IPS-15b (cell line): ENCODE data around the gene ZBTB7C.

ENCODE experiments used
- H3K27me3 ChIP-seq: one replicate; pipeline ENCODE4 v1.6.1; 2013; ENCODE audit warnings: low read length; ENCODE audit not compliant: control insufficient read depth, insufficient read depth
- H3K36me3 ChIP-seq: one replicate; pipeline ENCODE4 v1.6.1; 2013; ENCODE audit warnings: low read length; ENCODE audit not compliant: control insufficient read depth, insufficient read depth
- H3K4me1 ChIP-seq: one replicate; pipeline ENCODE4 v1.6.1; 2013; ENCODE audit warnings: mild to moderate bottlenecking, low read length; ENCODE audit not compliant: control insufficient read depth, insufficient read depth
- H3K4me3 ChIP-seq: one replicate; pipeline ENCODE4 v1.5.1; 2013; ENCODE audit warnings: low read depth, low read length
- H3K9ac ChIP-seq: one replicate; pipeline ENCODE4 v1.6.1; 2013; ENCODE audit warnings: low read depth, mild to moderate bottlenecking, low read length
- H3K9me3 ChIP-seq: one replicate; pipeline ENCODE4 v1.6.1; 2013; ENCODE audit warnings: mild to moderate bottlenecking, low read length; ENCODE audit not compliant: control insufficient read depth, insufficient read depth

The ZBTB7C gene

DNA sequence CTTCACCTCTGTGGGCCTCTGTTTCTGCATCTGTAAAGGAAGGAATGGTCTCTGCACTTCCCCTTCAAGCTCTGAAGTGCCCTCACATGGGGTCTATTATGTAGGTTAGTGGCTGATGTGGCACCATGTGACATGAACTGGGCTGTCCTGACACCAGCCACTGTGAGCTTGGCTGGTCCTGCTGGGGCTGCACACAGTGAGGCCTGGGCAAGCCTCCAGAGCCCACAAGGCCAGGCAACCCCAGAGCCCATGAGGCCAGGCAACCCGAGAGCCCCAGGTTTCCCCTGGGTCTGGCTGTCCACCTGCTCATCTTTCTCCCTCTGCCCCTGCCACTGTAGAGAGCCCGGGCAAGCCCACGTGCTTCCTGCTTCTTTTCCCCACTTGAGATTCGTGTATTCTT, 328.6 kb downstream of the ZBTB7C start:
- Histone ChIP-seq H3K36me3 (no peaks in the 10 kb centered on the region), H3K27me3 (no peaks in the 10 kb centered on the region), H3K9ac (no peak overlapping the region), H3K4me1 (peaks cover 4% of the 10 kb centered on the region), H3K9me3 (no peaks in the 10 kb centered on the region), H3K4me3 (no peak overlapping the region)

DNA sequence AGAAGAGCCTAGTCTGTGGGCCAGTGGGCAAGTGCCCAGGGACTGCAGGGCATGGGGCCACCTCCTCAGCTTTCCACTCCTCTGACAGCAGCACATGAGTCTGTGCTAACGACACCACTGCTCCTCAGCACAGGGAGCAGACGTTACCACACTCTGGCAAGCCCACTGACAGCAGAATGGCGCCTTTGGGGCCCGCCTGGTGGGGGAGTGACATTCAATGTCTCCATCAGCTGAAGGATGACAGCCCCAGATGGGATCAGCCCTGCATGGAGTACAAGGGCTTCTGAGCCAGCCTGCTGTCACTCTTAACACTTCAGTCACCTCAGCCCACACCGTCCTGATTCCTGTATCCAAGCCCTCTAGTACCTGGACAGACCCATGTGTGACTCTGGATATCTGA, 329.3 kb downstream of the ZBTB7C start:
- no peak overlapping the region for H3K9ac ChIP-seq
- no peaks in the 10 kb centered on the region for H3K9me3 ChIP-seq
- H3K36me3 ChIP-seq, result no peaks in the 10 kb centered on the region
- H3K4me1 ChIP-seq, result peaks cover 8% of the 10 kb centered on the region
- H3K27me3 ChIP-seq, result peaks cover 3% of the 10 kb centered on the region
- no peak overlapping the region for H3K4me3 ChIP-seq

DNA sequence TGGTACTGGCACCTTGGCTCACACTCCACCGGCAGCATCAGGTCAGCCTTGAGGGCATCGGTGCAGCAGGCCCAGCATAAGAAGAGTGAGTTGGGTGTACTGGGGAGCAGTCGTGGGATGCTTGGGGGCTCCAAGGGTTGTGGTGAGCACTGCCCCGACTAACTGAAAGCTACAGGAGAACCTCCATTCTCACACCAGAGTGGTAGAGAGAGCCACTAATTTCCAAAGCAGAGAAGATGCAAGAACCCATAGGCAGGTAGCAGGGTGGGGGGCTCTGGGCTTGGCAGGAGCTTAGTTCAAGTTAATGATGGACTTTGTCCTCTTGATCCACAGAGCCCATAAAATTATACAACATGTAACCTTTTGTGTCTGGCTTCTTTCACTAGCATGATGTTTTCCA, 330.7 kb downstream of the ZBTB7C start:
- Histone ChIP-seq H3K4me3 (no peak overlapping the region), H3K27me3 (peaks cover 3% of the 10 kb centered on the region), H3K9ac (no peak overlapping the region), H3K9me3 (no peaks in the 10 kb centered on the region), H3K4me1 (peaks cover 8% of the 10 kb centered on the region), H3K36me3 (no peaks in the 10 kb centered on the region)

DNA sequence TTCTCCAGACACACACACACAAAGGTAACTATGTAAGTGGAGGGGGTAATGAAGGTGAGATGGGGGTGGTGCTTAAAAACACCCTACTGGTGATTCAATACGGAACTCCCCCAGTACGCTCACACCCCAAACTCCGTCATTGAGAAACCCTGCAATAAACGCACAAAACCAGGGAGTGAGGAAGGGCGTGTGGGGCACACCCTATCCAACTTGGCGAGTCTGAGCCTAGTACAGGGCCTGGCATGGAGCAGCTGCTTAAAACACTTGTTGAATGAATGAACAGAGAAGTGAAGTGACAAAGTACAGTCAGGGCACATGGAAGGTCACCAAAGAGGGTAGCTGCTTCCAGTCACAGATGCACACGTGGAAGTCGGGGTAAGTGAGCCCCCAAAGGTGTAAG, 331.9 kb downstream of the ZBTB7C start:
- Histone ChIP-seq H3K9ac (no peak overlapping the region), H3K4me3 (no peak overlapping the region), H3K27me3 (peaks cover 3% of the 10 kb centered on the region), H3K36me3 (no peaks in the 10 kb centered on the region), H3K9me3 (no peaks in the 10 kb centered on the region), H3K4me1 (peaks cover 8% of the 10 kb centered on the region)

DNA sequence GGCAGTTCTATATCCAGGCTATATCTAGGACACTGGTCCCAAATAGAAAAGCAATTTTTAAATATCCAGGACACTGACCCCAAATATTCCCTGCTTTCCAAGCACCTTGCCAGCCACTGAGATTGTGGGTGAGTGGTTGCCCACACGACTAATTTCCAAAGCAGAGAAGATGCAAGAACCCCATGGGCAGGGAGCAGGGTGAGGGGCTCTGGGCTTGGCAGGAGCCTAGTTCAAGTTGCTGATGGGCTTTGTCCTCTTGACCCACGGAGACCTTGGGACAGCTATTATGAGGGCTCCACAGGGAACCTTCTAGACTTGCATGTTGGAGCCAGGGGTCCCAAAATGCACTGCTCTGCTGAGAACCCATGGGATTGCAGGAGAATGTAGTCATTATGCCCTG, 332.7 kb downstream of the ZBTB7C start:
- peaks cover 8% of the 10 kb centered on the region for H3K4me1 ChIP-seq
- H3K9me3 ChIP-seq, result no peaks in the 10 kb centered on the region
- H3K4me3 ChIP-seq, result no peak overlapping the region
- H3K27me3 ChIP-seq, result peaks cover 3% of the 10 kb centered on the region
- no peaks in the 10 kb centered on the region for H3K36me3 ChIP-seq
- no peak overlapping the region for H3K9ac ChIP-seq

- Histone ChIP-seq H3K4me3 (no peak overlapping the region), H3K9ac (no peak overlapping the region), H3K4me1 (peaks cover 7% of the 10 kb centered on the region), H3K27me3 (peaks cover 3% of the 10 kb centered on the region), H3K36me3 (no peaks in the 10 kb centered on the region), H3K9me3 (no peaks in the 10 kb centered on the region)
Measured at GRCh38 chr18:48075707-48076093, 333.5 kb downstream of the ZBTB7C start.

DNA sequence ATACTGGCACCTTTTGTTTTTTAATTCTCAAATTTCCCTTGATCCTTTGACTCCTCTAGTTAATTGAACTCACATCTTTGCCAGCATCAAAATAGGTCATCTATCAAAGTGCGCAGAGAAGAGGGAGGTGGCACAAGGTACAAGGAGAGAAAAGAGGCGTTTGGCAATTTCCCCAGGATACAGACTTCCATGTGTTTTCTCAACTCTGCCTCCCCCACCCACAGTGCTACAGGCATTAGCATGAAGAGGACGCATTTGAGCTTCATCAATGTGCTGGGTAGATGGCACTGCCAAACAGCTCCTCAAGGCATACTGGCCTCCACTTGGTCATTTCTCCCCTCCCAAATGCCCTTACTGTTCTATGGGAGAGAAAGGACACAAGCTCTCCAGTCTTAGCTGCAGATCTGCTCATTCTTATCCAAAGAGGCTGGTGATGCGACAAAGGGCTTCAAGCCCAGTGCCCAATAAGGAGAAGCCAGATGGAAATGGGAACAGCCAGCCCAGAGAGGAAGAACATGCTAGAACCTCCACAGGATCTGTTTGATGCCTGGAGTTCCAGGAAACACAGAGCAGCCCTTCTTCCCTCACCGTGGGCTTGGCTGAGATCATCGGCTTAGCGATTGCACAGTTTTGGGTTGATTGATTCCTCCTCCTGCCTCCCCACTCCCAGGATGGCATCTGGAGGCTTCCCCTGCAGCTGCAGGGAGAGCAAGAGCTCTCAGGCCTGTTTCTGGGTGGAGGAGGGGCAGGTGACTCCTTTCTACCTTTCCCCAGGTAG, 334.1 kb downstream of the ZBTB7C start:
- Histone ChIP-seq H3K4me3 (no peak overlapping the region), H3K36me3 (no peaks in the 10 kb centered on the region), H3K9me3 (no peaks in the 10 kb centered on the region), H3K27me3 (peaks cover 3% of the 10 kb centered on the region), H3K4me1 (peaks cover 4% of the 10 kb centered on the region), H3K9ac (no peak overlapping the region)

- no peaks in the 10 kb centered on the region for H3K9me3 ChIP-seq
- peaks cover 4% of the 10 kb centered on the region for H3K4me1 ChIP-seq
- H3K9ac ChIP-seq, result no peak overlapping the region
- H3K27me3 ChIP-seq, result peaks cover 3% of the 10 kb centered on the region
- H3K36me3 ChIP-seq, result no peaks in the 10 kb centered on the region
- H3K4me3 ChIP-seq, result no peak overlapping the region
Measured at GRCh38 chr18:48073211-48073930, 335.8 kb downstream of the ZBTB7C start.

- H3K27me3 ChIP-seq, result peaks cover 3% of the 10 kb centered on the region
- no peak overlapping the region for H3K4me3 ChIP-seq
- H3K9ac ChIP-seq, result no peak overlapping the region
- no peaks in the 10 kb centered on the region for H3K36me3 ChIP-seq
- no peaks in the 10 kb centered on the region for H3K9me3 ChIP-seq
- peaks cover 4% of the 10 kb centered on the region for H3K4me1 ChIP-seq
Measured at GRCh38 chr18:48072428-48073204, 336.6 kb downstream of the ZBTB7C start.

DNA sequence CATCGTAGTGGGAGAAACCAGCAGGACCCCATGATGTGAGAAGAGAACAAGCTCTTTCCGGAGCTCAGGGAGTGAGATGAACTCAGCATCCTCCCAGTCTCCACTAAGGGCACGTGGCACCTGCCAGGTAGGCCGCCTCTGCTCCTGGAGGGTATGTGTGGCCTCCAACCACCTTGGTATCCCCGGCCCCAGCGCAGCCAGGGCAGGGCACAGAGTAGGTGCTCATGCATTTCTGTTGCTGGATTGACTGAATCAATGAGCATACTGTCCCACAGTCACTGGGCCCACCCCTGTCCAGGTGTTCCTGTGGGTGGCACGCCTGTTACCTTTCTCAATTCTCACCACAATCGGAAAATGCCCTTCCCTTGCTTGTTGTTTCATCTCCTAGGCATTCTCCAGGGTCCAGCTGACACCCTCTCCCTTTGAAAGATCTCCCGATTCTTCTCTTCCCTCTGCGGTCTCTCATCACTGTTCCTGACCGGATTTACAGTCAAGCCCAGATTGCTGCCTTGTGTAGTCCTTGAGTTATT, 340.2 kb downstream of the ZBTB7C start:
- Histone ChIP-seq H3K9me3 (no peaks in the 10 kb centered on the region), H3K4me3 (no peak overlapping the region), H3K9ac (no peak overlapping the region), H3K4me1 (no peaks in the 10 kb centered on the region), H3K36me3 (no peaks in the 10 kb centered on the region), H3K27me3 (no peaks in the 10 kb centered on the region)

DNA sequence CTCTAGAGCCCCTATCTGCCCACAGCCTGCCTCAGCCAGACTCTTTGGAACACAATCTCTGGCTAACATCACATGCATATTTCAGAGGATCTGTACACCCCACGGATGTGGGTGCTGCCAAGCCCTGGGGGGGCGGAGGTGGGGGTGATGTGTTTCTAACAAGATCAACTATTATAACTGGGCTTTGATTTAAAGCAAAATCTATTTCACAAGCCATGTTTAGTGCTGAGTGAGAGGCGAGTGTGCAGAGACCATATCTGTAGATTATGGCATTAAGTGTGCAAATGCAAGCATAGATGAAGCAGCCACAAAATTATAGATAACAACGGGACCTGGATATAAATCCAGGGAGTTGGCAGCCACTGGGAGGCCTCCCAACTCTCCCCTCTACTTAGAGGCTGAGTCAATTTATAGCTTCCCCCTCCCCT, 342.9 kb downstream of the ZBTB7C start:
- Histone ChIP-seq H3K27me3 (no peaks in the 10 kb centered on the region), H3K4me1 (no peaks in the 10 kb centered on the region), H3K36me3 (no peaks in the 10 kb centered on the region), H3K9me3 (no peaks in the 10 kb centered on the region), H3K4me3 (no peak overlapping the region), H3K9ac (no peak overlapping the region)
